Liver (tissue), 9 donors: Measurements from ENCODE around the gene ACTR3C. TPM values are rescaled to one million over a fixed set of nuclear protein-coding genes. Genes with fewer than 3 reads are reported as not detected.

Experiments used
- DNase-seq: peaks from one replicate; pipeline ENCODE4 v3.0.0-alpha.2; 2017; ENCODE audit warnings: low spot score
- H3K27ac ChIP-seq, 2 donors: one replicate each; pipeline ENCODE4 v1.7.0; 2013; ENCODE audit warnings: inconsistent platforms in 2 of 2, low read length in 2 of 2, control low read depth in 1 of 2, low read depth in 1 of 2, mild to moderate bottlenecking in 1 of 2
- H3K27me3 ChIP-seq, 4 donors: one replicate each; pipeline versions ENCODE4 v1.6.1 to v1.7.0; 2013; ENCODE audit warnings: low read length in 3 of 4, inconsistent platforms in 1 of 4, mild to moderate bottlenecking in 1 of 4, moderate library complexity in 1 of 4; ENCODE audit not compliant: control insufficient read depth in 4 of 4, insufficient read depth in 4 of 4
- H3K36me3 ChIP-seq, 4 donors: one replicate each; pipeline versions ENCODE4 v1.6.1 to v1.7.0; 2013; ENCODE audit warnings: low read length in 3 of 4, mild to moderate bottlenecking in 3 of 4, low read depth in 1 of 4, moderate library complexity in 1 of 4; ENCODE audit not compliant: control insufficient read depth in 4 of 4, insufficient read depth in 3 of 4
- H3K4me1 ChIP-seq, 4 donors: one replicate each; pipeline versions ENCODE4 v1.6.1 to v1.7.0; 2013; ENCODE audit warnings: low read length in 3 of 4, mild to moderate bottlenecking in 3 of 4, moderate library complexity in 1 of 4; ENCODE audit not compliant: control insufficient read depth in 4 of 4, insufficient read depth in 4 of 4
- H3K4me3 ChIP-seq, 3 donors: one replicate each; pipeline versions ENCODE4 v1.6.1 to v1.7.0; 2013; ENCODE audit warnings: low read length in 3 of 3, control low read depth in 1 of 3, low read depth in 1 of 3, mild to moderate bottlenecking in 1 of 3
- H3K9ac ChIP-seq, 2 donors: one replicate each; pipeline ENCODE4 v1.7.0; 2013; ENCODE audit warnings: low read length in 2 of 2, mild to moderate bottlenecking in 2 of 2, moderate library complexity in 2 of 2, control low read depth in 1 of 2, low read depth in 1 of 2
- H3K9me3 ChIP-seq, 4 donors: one replicate each; pipeline versions ENCODE4 v1.6.1 to v1.7.0; 2013; ENCODE audit warnings: low read length in 3 of 4; ENCODE audit not compliant: control insufficient read depth in 4 of 4
- EGR1 ChIP-seq, 2 donors: IDR thresholded peaks; 2 replicates each; pipeline ENCODE4 v1.6.1; 2016 to 2018; ENCODE audit warnings: antibody characterized with exemption in 2 of 2, low read depth in 2 of 2
- FOXA1 ChIP-seq: IDR thresholded peaks from 2 replicates; pipeline ENCODE4 v1.6.1; 2016; ENCODE audit warnings: antibody characterized with exemption
- FOXA2 ChIP-seq: IDR thresholded peaks from 2 replicates; pipeline ENCODE4 v1.6.1; 2016; ENCODE audit warnings: antibody characterized with exemption
- GABPA ChIP-seq, 2 donors: IDR thresholded peaks in 1 of 2; conservative IDR thresholded peaks in 1 of 2; 2 replicates each; pipeline ENCODE4 v1.6.1; 2016; ENCODE audit warnings: antibody characterized with exemption in 2 of 2, mild to moderate bottlenecking in 1 of 2, moderate library complexity in 1 of 2
- HNF4A ChIP-seq, 2 donors: conservative IDR thresholded peaks; 2 replicates each; pipeline ENCODE4 v1.6.1; 2016; ENCODE audit warnings: antibody characterized with exemption in 2 of 2, mild to moderate bottlenecking in 2 of 2
- HNF4G ChIP-seq: IDR thresholded peaks from 2 replicates; pipeline ENCODE4 v1.6.1; 2016; ENCODE audit warnings: antibody characterized with exemption
- JUND ChIP-seq, 2 donors: IDR thresholded peaks; 2 replicates each; pipeline ENCODE4 v1.6.1; 2016; ENCODE audit warnings: antibody characterized with exemption in 2 of 2
- NR2F2 ChIP-seq: IDR thresholded peaks from 2 replicates; pipeline ENCODE4 v1.6.1; 2016; ENCODE audit warnings: antibody characterized with exemption
- RAD21 ChIP-seq, 2 donors: IDR thresholded peaks; 2 replicates each; pipeline ENCODE4 v1.6.1; 2016; ENCODE audit warnings: antibody characterized with exemption in 2 of 2, mild to moderate bottlenecking in 2 of 2
- RXRA ChIP-seq, 2 donors: IDR thresholded peaks; 2 replicates each; pipeline ENCODE4 v1.6.1; 2017 to 2018; ENCODE audit warnings: antibody characterized with exemption in 2 of 2, mild to moderate bottlenecking in 1 of 2
- SP1 ChIP-seq: IDR thresholded peaks from 2 replicates; pipeline ENCODE4 v1.6.1; 2018; ENCODE audit warnings: antibody characterized with exemption, mild to moderate bottlenecking
- TAF1 ChIP-seq: conservative IDR thresholded peaks from 2 replicates; pipeline ENCODE4 v1.6.1; 2016; ENCODE audit warnings: antibody characterized with exemption, mild to moderate bottlenecking
- YY1 ChIP-seq: IDR thresholded peaks from 2 replicates; pipeline ENCODE4 v1.6.1; 2016; ENCODE audit warnings: antibody characterized with exemption, mild to moderate bottlenecking
- WGBS: extraction: QIAGEN DNeasy Blood & Tissue Kit; methylation state at CpG from one replicate; pipeline ENCODE4 v1.1.7; 2013; 5-methylcytosine and 5-hydroxymethylcytosine counted together
- polyA plus RNA-seq, 2 donors: library from polyadenylated mRNA; stranded (reverse) in 1 of 2; unstranded in 1 of 2; fragments of 200-250 nt in 1 of 2; fragments of >200 nt in 1 of 2; fragmentation: Nextera tagmentation in 1 of 2; extraction: Ambion mirVana in 1 of 2; gene quantifications; one replicate each; pipeline versions ENCODE4 v1.2.1 to v1.2.3, GENCODE V29; 2013 to 2015
- total RNA-seq, 2 donors: library from RNA; depleted of rRNA; stranded (reverse); fragments of >200 nt; gene quantifications; one replicate each; pipeline ENCODE4 v1.2.3, GENCODE V29; 2014
- TF ChIP-seq, protein P1 (sequence below): IDR thresholded peaks from 2 replicates; pipeline ENCODE4 v1.6.1; 2016; ENCODE audit warnings: antibody characterized with exemption
- TF ChIP-seq, protein P2 (sequence below): IDR thresholded peaks from 2 replicates; pipeline ENCODE4 v1.6.1; 2016; ENCODE audit warnings: antibody characterized with exemption
- TF ChIP-seq, protein P3 (sequence below): IDR thresholded peaks from 2 replicates; pipeline ENCODE4 v1.6.1; 2016; ENCODE audit warnings: antibody characterized with exemption, mild to moderate bottlenecking
- TF ChIP-seq, protein P4 (sequence below): IDR thresholded peaks from 2 replicates; pipeline ENCODE4 v1.6.1; 2016; ENCODE audit warnings: antibody characterized with exemption
- TF ChIP-seq, protein P5 (sequence below): fragments of 150-350 bp; IDR thresholded peaks from 2 replicates; pipeline ENCODE4 v1.5.1; 2017; ENCODE audit warnings: improper control_type of control experiment, low read depth, low read length; ENCODE audit not compliant: missing input control
- donor health status: healthy.
- donor health status: healthy.
- donor health status: healthy.
- donor health status: healthy.
- donor health status: healthy.

The ACTR3C gene
- total and polyA plus RNA-seq, 4 donors, result 3.0 to 61.7 (median 28.3) TPM

DNA sequence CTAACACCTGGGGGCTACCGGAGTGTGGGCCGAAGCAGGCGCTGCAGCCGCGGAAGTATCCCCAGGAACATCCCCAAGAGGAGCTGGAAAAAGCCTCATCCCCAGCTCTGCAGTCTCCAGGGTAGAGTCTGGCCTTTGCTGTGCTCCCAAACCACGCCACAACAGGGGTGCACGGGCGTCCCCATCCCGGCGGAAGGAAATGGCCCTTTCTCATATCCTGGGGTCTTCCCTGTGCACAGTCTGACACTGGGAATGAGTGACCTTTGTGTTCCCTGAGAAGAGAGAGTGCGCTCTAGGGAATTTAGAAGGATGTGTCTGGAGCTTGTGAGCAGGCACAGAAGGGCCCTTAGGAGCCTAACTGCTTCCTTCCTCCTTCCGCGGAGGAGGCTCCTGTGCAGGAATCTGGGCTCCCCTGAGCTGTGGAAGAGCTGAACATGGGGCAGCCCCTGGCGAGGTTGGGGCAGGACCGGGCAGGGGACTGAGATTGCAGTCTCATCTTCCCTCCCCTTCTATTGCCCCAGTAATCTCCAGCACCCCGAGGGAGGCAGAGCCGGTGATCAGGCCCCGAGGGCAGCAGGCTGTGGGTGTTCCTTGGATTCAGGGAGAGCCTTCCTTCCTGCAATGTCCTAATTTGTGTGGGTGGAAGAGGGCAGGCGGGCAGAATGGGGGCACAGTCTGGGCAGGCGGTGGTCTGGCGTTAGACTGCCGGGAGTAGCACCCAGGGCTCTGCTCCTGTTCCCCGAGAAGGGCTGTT, 46.6 kb upstream of the ACTR3C start:
- DNase-seq, result no peak
- Histone ChIP-seq H3K27me3 (no peaks in the 10 kb centered on the region), H3K9ac (peak overlapping the region; percentile 90 to 95), H3K9me3 (no peaks in the 10 kb centered on the region), H3K4me1 (peaks cover 4 to 49% (median 34%) of the 10 kb centered on the region in 4 donors), H3K27ac (peak overlapping the region; percentile 98 to 99), H3K4me3 (peak overlapping the region; percentile 76 to 97 (median 82)), H3K36me3 (peaks cover 6 to 21% (median 17%) of the 10 kb centered on the region in 4 donors)
- WGBS, result 20% methylated on average over 23 of the region's 23 CpGs
- no peak for TF ChIP-seq GABPA (IDR thresholded peaks at IDR 0.05 in 1 of 2, conservative IDR thresholded peaks at IDR 0.05 in 1 of 2)
- TF ChIP-seq, protein P1, sequence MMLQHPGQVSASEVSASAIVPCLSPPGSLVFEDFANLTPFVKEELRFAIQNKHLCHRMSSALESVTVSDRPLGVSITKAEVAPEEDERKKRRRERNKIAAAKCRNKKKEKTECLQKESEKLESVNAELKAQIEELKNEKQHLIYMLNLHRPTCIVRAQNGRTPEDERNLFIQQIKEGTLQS, result no peak
- no peak for TF ChIP-seq JUND (IDR thresholded peaks at IDR 0.05)
- TF ChIP-seq RXRA (IDR thresholded peaks at IDR 0.05), result no peak
- TF ChIP-seq FOXA1, result no peak
- TF ChIP-seq YY1, result no peak
- no peak for TF ChIP-seq EGR1 (IDR thresholded peaks at IDR 0.05; ENCODE audit: low read depth in 2 of 2)
- TF ChIP-seq, protein P2, sequence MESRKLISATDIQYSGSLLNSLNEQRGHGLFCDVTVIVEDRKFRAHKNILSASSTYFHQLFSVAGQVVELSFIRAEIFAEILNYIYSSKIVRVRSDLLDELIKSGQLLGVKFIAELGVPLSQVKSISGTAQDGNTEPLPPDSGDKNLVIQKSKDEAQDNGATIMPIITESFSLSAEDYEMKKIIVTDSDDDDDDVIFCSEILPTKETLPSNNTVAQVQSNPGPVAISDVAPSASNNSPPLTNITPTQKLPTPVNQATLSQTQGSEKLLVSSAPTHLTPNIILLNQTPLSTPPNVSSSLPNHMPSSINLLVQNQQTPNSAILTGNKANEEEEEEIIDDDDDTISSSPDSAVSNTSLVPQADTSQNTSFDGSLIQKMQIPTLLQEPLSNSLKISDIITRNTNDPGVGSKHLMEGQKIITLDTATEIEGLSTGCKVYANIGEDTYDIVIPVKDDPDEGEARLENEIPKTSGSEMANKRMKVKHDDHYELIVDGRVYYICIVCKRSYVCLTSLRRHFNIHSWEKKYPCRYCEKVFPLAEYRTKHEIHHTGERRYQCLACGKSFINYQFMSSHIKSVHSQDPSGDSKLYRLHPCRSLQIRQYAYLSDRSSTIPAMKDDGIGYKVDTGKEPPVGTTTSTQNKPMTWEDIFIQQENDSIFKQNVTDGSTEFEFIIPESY, result no peak
- TF ChIP-seq TAF1, result no peak

DNA sequence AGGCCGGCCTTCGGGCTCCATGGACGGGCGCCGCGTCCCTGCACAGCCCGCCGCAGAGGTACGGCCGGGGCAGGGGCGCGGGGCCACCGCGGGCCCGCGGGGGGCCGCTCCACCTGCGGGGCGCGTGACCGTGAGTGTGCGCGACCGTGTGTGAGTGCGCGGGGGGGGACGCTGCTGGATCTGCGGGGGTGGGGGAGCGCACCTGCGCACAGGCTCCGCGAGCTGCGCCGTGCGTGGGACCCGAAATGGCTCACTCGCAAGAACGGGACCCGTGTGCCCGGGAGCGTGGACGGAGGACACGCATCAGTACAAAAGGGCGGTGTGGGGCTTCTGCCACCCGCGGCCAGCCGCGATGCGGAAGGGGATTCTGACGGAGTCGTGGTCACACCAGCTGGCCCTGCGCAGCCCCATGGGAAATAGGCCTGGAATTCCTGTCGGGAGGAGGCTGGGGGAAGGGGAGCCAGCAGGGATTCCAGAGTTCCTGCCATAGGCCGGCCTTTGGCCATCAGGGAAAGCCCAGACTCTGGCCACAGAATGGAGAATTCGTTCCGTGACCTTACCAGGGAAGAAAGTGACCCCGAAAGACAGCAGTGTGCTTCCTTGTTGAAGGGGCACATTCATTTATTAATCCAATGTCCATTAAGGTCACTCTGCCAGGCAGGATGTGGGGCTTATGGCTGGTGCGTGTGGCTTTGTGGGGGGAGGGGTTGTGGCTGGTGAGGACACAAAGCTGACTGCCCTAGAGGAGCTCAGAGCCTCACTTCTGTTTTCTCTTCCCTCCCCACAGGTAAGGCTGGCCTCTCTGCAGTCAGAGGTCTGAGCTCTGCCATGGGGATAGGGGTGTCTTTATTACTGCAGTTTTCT, 45.8 kb upstream of the ACTR3C start:
- WGBS, result 1% methylated on average over 58 of the region's 58 CpGs
- Histone ChIP-seq H3K9ac (peak overlapping the region; percentile 90 to 95), H3K9me3 (no peaks in the 10 kb centered on the region), H3K27me3 (no peaks in the 10 kb centered on the region), H3K4me1 (peaks cover 4 to 47% (median 32%) of the 10 kb centered on the region in 4 donors), H3K36me3 (peaks cover 6 to 17% (median 15%) of the 10 kb centered on the region in 4 donors), H3K27ac (peak overlapping the region; percentile 98 to 99), H3K4me3 (peak overlapping the region; percentile 76 to 97 (median 82))
- DNase-seq, result peak; percentile 62
- no peak for TF ChIP-seq EGR1 (IDR thresholded peaks at IDR 0.05; ENCODE audit: low read depth in 2 of 2)
- TF ChIP-seq RAD21 (IDR thresholded peaks at IDR 0.05), result peak; percentile 8 to 36
- TF ChIP-seq, protein P3, sequence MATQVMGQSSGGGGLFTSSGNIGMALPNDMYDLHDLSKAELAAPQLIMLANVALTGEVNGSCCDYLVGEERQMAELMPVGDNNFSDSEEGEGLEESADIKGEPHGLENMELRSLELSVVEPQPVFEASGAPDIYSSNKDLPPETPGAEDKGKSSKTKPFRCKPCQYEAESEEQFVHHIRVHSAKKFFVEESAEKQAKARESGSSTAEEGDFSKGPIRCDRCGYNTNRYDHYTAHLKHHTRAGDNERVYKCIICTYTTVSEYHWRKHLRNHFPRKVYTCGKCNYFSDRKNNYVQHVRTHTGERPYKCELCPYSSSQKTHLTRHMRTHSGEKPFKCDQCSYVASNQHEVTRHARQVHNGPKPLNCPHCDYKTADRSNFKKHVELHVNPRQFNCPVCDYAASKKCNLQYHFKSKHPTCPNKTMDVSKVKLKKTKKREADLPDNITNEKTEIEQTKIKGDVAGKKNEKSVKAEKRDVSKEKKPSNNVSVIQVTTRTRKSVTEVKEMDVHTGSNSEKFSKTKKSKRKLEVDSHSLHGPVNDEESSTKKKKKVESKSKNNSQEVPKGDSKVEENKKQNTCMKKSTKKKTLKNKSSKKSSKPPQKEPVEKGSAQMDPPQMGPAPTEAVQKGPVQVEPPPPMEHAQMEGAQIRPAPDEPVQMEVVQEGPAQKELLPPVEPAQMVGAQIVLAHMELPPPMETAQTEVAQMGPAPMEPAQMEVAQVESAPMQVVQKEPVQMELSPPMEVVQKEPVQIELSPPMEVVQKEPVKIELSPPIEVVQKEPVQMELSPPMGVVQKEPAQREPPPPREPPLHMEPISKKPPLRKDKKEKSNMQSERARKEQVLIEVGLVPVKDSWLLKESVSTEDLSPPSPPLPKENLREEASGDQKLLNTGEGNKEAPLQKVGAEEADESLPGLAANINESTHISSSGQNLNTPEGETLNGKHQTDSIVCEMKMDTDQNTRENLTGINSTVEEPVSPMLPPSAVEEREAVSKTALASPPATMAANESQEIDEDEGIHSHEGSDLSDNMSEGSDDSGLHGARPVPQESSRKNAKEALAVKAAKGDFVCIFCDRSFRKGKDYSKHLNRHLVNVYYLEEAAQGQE, result no peak
- peak; percentile 29 for TF ChIP-seq TAF1
- TF ChIP-seq, protein P4, sequence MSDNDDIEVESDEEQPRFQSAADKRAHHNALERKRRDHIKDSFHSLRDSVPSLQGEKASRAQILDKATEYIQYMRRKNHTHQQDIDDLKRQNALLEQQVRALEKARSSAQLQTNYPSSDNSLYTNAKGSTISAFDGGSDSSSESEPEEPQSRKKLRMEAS, result peak; percentile 34
- TF ChIP-seq YY1, result peak; percentile 43
- TF ChIP-seq, protein P2, result no peak
- TF ChIP-seq, protein P5, sequence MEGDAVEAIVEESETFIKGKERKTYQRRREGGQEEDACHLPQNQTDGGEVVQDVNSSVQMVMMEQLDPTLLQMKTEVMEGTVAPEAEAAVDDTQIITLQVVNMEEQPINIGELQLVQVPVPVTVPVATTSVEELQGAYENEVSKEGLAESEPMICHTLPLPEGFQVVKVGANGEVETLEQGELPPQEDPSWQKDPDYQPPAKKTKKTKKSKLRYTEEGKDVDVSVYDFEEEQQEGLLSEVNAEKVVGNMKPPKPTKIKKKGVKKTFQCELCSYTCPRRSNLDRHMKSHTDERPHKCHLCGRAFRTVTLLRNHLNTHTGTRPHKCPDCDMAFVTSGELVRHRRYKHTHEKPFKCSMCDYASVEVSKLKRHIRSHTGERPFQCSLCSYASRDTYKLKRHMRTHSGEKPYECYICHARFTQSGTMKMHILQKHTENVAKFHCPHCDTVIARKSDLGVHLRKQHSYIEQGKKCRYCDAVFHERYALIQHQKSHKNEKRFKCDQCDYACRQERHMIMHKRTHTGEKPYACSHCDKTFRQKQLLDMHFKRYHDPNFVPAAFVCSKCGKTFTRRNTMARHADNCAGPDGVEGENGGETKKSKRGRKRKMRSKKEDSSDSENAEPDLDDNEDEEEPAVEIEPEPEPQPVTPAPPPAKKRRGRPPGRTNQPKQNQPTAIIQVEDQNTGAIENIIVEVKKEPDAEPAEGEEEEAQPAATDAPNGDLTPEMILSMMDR, result no peak
- TF ChIP-seq RXRA (IDR thresholded peaks at IDR 0.05), result peak; percentile 41 to 52
- peak; percentile 46 for TF ChIP-seq SP1
- TF ChIP-seq JUND (IDR thresholded peaks at IDR 0.05), result no peak
- TF ChIP-seq GABPA (IDR thresholded peaks at IDR 0.05 in 1 of 2, conservative IDR thresholded peaks at IDR 0.05 in 1 of 2), result no peak
- TF ChIP-seq NR2F2, result peak; percentile 38
- TF ChIP-seq, protein P1, result no peak
- TF ChIP-seq HNF4G, result no peak
- no peak for TF ChIP-seq FOXA2
- TF ChIP-seq FOXA1, result no peak
- peak; percentile 31 to 33 for TF ChIP-seq HNF4A (conservative IDR thresholded peaks at IDR 0.05)
